K562 (cell line): ENCODE measurements around the gene STMP1. TPM values are rescaled to one million over a fixed set of nuclear protein-coding genes. Genes with fewer than 3 reads are reported as not detected.

Experiments used
- CREM ChIP-seq: IDR thresholded peaks from 2 replicates; pipeline ENCODE4 v1.6.1; 2014; ENCODE audit warnings: antibody characterized with exemption, low read depth
- HDAC1 ChIP-seq, 2 experiments: fragments of 450-650 bp; IDR thresholded peaks; 2 replicates each; pipeline ENCODE4 v1.6.1; 2016 to 2017; ENCODE audit warnings: inconsistent platforms in 1 of 2, mild to moderate bottlenecking in 1 of 2, moderate library complexity in 1 of 2
- HLTF ChIP-seq: fragments of 450-650 bp; IDR thresholded peaks from 2 replicates; pipeline ENCODE4 v1.6.1; 2016
- LARP7 ChIP-seq: fragments of 450-650 bp; IDR thresholded peaks from 2 replicates; pipeline ENCODE4 v1.6.1; 2016
- MCM7 ChIP-seq, 2 experiments: fragments of 450-650 bp; IDR thresholded peaks; 2 replicates each; pipeline ENCODE4 v1.6.1; 2016 to 2018
- TFAM ChIP-seq: fragments of 250-450 bp; sonication (Bioruptor Pico); conservative IDR thresholded peaks from 2 replicates; pipeline ENCODE4 v1.5.0; 2021; ENCODE audit warnings: mild to moderate bottlenecking, moderate library complexity
- TRIM24 ChIP-seq, 2 experiments: fragments of 450-650 bp; IDR thresholded peaks; 2 replicates each; pipeline ENCODE4 v1.6.1; 2016
- polyA plus RNA-seq, 8 experiments: library from polyadenylated mRNA; depleted of rRNA in 4 of 8; stranded (reverse) in 5 of 8; unstranded in 3 of 8; fragments of >200 nt; fragmentation: Nextera tagmentation in 2 of 8; fragmentation: Illumina TruSeq in 1 of 8; extraction: Ambion mirVana in 2 of 8; extraction: Trizol in 1 of 8; gene quantifications; 2 replicates each; pipeline versions ENCODE4 v1.2.1 to v1.2.3, GENCODE V29; 2011 to 2014; ENCODE audit warnings: inconsistent platforms in 1 of 8, missing spikeins in 1 of 8
- total RNA-seq, 7 experiments: library from RNA; depleted of rRNA in 6 of 7; stranded (reverse); fragments of >200 nt in 6 of 7; fragmentation: Illumina TruSeq in 2 of 7; extraction: Trizol in 2 of 7; gene quantifications; 2 replicates each; pipeline versions ENCODE4 v1.2.1 to v1.2.3, GENCODE V29; 2011 to 2021; ENCODE audit warnings: low replicate concordance in 1 of 7
- TF ChIP-seq, protein P1 (sequence below), 2 experiments: fragments of 450-650 bp; IDR thresholded peaks; 2 replicates each; pipeline ENCODE4 v1.6.1; 2016
- TF ChIP-seq, protein P2 (sequence below): fragments of 450-650 bp; IDR thresholded peaks from 2 replicates; pipeline ENCODE4 v1.6.1; 2017; ENCODE audit warnings: antibody characterized with exemption
- TF ChIP-seq, protein P3 (sequence below), 3 experiments: fragments of 200-800 bp in 1 of 3; fragments of 250-450 bp in 1 of 3; fragments of 450-650 bp in 1 of 3; sonication (Bioruptor Pico) in 1 of 3; sonication (Bioruptor generic) in 1 of 3; formaldehyde crosslinking in 1 of 3; IDR thresholded peaks; 2 replicates each; pipeline versions ENCODE4 v1.6.1 to v1.8.0; 2016 to 2022; ENCODE audit warnings: mild to moderate bottlenecking in 2 of 3, missing genetic modification characterization in 2 of 3, missing compliant biosample characterization in 1 of 3, moderate library complexity in 1 of 3
- TF ChIP-seq, protein P4 (sequence below): fragments of 250-450 bp; sonication (Bioruptor Pico); IDR thresholded peaks from 2 replicates; pipeline ENCODE4 v1.4.0; 2020
- TF ChIP-seq, protein P5 (sequence below): sonication (generic); formaldehyde crosslinking; IDR thresholded peaks from 2 replicates; pipeline ENCODE4 v1.8.0; 2023; ENCODE audit warnings: mild to moderate bottlenecking, missing genetic modification reagents

STMP1 gene
- total and polyA plus RNA-seq, 9 of the 15 experiments (the other 6 are each of a cell fraction or from before 2014, with no cell fraction given), result 10.6 to 249 (median 56.8) TPM

DNA sequence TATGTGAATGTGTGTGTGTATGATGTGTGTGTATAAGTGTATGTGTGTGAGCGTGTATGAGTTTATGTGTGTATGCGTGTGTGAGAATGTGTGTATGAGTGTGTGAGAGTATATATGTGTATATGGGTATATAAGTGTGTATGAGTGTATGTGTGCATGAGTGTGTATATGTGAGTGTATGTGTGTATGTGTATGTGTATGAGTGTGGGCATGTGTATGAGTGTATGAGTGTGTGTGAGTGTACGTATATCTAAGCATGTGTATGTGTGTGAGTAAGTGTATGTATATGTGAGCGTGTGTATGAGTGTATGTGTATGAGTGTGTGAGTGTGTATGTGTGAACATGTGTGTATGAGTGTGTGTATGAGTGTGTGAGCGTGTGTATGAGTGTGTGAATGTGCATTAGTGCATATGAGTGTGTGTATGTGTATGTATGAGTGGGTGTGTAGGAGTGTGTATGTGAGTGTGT lies 52.8 kb downstream of the STMP1 start (continued):
- TF ChIP-seq, protein P1, sequence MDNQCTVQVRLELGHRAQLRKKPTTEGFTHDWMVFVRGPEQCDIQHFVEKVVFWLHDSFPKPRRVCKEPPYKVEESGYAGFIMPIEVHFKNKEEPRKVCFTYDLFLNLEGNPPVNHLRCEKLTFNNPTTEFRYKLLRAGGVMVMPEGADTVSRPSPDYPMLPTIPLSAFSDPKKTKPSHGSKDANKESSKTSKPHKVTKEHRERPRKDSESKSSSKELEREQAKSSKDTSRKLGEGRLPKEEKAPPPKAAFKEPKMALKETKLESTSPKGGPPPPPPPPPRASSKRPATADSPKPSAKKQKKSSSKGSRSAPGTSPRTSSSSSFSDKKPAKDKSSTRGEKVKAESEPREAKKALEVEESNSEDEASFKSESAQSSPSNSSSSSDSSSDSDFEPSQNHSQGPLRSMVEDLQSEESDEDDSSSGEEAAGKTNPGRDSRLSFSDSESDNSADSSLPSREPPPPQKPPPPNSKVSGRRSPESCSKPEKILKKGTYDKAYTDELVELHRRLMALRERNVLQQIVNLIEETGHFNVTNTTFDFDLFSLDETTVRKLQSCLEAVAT (IDR thresholded peaks at IDR 0.05), result peak; percentile 56 to 65; a peak in 2 of 4 replicates
- TF ChIP-seq HLTF (0 out of 2 replicates have a peak, but pooled peaks have one; percentile 58), TFAM (CRISPR knock-in tag) (no peak), MCM7 (IDR thresholded peaks at IDR 0.05) (no peak; a peak in 1 of 4 replicates), CREM (no peak), HDAC1 (IDR thresholded peaks at IDR 0.05) (0 out of 4 replicates have a peak, but pooled peaks of 1 of the 2 experiments have one; percentile 12), TRIM24 (IDR thresholded peaks at IDR 0.05) (peak in 1 of 2 experiments; percentile 27; a peak in 1 of 4 replicates), LARP7 (peak; percentile 74; the same call in 1 of the 2 replicates)
- TF ChIP-seq, protein P2, sequence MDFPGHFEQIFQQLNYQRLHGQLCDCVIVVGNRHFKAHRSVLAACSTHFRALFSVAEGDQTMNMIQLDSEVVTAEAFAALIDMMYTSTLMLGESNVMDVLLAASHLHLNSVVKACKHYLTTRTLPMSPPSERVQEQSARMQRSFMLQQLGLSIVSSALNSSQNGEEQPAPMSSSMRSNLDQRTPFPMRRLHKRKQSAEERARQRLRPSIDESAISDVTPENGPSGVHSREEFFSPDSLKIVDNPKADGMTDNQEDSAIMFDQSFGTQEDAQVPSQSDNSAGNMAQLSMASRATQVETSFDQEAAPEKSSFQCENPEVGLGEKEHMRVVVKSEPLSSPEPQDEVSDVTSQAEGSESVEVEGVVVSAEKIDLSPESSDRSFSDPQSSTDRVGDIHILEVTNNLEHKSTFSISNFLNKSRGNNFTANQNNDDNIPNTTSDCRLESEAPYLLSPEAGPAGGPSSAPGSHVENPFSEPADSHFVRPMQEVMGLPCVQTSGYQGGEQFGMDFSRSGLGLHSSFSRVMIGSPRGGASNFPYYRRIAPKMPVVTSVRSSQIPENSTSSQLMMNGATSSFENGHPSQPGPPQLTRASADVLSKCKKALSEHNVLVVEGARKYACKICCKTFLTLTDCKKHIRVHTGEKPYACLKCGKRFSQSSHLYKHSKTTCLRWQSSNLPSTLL, result 0 out of 2 replicates have a peak, but pooled peaks have one; percentile 19
- TF ChIP-seq, protein P3, sequence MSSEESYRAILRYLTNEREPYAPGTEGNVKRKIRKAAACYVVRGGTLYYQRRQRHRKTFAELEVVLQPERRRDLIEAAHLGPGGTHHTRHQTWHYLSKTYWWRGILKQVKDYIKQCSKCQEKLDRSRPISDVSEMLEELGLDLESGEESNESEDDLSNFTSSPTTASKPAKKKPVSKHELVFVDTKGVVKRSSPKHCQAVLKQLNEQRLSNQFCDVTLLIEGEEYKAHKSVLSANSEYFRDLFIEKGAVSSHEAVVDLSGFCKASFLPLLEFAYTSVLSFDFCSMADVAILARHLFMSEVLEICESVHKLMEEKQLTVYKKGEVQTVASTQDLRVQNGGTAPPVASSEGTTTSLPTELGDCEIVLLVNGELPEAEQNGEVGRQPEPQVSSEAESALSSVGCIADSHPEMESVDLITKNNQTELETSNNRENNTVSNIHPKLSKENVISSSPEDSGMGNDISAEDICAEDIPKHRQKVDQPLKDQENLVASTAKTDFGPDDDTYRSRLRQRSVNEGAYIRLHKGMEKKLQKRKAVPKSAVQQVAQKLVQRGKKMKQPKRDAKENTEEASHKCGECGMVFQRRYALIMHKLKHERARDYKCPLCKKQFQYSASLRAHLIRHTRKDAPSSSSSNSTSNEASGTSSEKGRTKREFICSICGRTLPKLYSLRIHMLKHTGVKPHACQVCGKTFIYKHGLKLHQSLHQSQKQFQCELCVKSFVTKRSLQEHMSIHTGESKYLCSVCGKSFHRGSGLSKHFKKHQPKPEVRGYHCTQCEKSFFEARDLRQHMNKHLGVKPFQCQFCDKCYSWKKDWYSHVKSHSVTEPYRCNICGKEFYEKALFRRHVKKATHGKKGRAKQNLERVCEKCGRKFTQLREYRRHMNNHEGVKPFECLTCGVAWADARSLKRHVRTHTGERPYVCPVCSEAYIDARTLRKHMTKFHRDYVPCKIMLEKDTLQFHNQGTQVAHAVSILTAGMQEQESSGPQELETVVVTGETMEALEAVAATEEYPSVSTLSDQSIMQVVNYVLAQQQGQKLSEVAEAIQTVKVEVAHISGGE (CRISPR knock-in tag; IDR thresholded peaks at IDR 0.05), result no peak
- TF ChIP-seq, protein P4, sequence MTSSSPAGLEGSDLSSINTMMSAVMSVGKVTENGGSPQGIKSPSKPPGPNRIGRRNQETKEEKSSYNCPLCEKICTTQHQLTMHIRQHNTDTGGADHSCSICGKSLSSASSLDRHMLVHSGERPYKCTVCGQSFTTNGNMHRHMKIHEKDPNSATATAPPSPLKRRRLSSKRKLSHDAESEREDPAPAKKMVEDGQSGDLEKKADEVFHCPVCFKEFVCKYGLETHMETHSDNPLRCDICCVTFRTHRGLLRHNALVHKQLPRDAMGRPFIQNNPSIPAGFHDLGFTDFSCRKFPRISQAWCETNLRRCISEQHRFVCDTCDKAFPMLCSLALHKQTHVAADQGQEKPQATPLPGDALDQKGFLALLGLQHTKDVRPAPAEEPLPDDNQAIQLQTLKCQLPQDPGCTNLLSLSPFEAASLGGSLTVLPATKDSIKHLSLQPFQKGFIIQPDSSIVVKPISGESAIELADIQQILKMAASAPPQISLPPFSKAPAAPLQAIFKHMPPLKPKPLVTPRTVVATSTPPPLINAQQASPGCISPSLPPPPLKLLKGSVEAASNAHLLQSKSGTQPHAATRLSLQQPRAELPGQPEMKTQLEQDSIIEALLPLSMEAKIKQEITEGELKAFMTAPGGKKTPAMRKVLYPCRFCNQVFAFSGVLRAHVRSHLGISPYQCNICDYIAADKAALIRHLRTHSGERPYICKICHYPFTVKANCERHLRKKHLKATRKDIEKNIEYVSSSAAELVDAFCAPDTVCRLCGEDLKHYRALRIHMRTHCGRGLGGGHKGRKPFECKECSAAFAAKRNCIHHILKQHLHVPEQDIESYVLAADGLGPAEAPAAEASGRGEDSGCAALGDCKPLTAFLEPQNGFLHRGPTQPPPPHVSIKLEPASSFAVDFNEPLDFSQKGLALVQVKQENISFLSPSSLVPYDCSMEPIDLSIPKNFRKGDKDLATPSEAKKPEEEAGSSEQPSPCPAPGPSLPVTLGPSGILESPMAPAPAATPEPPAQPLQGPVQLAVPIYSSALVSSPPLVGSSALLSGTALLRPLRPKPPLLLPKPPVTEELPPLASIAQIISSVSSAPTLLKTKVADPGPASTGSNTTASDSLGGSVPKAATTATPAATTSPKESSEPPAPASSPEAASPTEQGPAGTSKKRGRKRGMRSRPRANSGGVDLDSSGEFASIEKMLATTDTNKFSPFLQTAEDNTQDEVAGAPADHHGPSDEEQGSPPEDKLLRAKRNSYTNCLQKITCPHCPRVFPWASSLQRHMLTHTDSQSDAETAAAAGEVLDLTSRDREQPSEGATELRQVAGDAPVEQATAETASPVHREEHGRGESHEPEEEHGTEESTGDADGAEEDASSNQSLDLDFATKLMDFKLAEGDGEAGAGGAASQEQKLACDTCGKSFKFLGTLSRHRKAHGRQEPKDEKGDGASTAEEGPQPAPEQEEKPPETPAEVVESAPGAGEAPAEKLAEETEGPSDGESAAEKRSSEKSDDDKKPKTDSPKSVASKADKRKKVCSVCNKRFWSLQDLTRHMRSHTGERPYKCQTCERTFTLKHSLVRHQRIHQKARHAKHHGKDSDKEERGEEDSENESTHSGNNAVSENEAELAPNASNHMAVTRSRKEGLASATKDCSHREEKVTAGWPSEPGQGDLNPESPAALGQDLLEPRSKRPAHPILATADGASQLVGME (CRISPR knock-in tag), result no peak
- TF ChIP-seq, protein P5, sequence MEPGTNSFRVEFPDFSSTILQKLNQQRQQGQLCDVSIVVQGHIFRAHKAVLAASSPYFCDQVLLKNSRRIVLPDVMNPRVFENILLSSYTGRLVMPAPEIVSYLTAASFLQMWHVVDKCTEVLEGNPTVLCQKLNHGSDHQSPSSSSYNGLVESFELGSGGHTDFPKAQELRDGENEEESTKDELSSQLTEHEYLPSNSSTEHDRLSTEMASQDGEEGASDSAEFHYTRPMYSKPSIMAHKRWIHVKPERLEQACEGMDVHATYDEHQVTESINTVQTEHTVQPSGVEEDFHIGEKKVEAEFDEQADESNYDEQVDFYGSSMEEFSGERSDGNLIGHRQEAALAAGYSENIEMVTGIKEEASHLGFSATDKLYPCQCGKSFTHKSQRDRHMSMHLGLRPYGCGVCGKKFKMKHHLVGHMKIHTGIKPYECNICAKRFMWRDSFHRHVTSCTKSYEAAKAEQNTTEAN (CRISPR knock-in tag), result peak; percentile 99
